Fibroblast of the aortic adventitia (primary cell): ENCODE measurements around the gene TENT5C. TPM values are rescaled to one million over a fixed set of nuclear protein-coding genes. Genes with fewer than 3 reads are reported as not detected.

Source experiments
- DNase-seq: peaks from one replicate; pipeline ENCODE4 v3.0.0-alpha.2; 2010; ENCODE audit warnings: low read depth
- H3K4me3 ChIP-seq: 2 replicates; pipeline ENCODE4 v1.5.1; 2011; ENCODE audit warnings: low read depth, mild to moderate bottlenecking, control low read depth, low read length, moderate library complexity
- total RNA-seq: library from RNA; depleted of rRNA; stranded (reverse); fragments of >200 nt; gene quantifications from 2 replicates; pipeline ENCODE4 v1.2.3, GENCODE V29; 2012; ENCODE audit warnings: low replicate concordance
- TF ChIP-seq, protein P1 (sequence below): IDR thresholded peaks from 2 replicates; pipeline ENCODE4 v1.5.1; 2011; ENCODE audit warnings: mild to moderate bottlenecking, low read length, control low read depth, inconsistent platforms; ENCODE audit not compliant: insufficient read depth

Gene TENT5C
- total RNA-seq, 1 donor, result 0.45 TPM

DNA sequence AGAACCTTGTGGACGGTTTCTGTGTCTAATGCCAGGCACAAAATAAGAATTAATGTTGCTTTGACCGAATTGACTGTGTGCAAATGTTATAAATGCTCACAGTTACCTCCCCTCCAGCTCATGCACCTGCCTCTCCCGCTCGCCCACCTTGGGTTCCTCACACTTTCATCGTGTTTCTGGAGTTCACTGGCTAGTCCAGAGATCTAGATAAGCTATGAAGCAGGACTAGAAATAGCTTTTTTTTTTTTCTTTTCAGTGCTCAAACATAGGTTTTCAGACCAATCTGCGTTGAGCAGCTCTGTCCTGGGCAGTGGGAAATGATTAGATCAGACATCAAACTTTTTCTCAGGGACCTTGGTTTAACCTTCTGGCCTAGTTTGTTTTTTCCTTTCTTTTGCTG is 11.1 kb downstream of the TENT5C start:
- H3K4me3 ChIP-seq, result no peak overlapping the region
- TF ChIP-seq, protein P1, sequence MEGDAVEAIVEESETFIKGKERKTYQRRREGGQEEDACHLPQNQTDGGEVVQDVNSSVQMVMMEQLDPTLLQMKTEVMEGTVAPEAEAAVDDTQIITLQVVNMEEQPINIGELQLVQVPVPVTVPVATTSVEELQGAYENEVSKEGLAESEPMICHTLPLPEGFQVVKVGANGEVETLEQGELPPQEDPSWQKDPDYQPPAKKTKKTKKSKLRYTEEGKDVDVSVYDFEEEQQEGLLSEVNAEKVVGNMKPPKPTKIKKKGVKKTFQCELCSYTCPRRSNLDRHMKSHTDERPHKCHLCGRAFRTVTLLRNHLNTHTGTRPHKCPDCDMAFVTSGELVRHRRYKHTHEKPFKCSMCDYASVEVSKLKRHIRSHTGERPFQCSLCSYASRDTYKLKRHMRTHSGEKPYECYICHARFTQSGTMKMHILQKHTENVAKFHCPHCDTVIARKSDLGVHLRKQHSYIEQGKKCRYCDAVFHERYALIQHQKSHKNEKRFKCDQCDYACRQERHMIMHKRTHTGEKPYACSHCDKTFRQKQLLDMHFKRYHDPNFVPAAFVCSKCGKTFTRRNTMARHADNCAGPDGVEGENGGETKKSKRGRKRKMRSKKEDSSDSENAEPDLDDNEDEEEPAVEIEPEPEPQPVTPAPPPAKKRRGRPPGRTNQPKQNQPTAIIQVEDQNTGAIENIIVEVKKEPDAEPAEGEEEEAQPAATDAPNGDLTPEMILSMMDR, result no peak
- DNase-seq, result no peak

DNA sequence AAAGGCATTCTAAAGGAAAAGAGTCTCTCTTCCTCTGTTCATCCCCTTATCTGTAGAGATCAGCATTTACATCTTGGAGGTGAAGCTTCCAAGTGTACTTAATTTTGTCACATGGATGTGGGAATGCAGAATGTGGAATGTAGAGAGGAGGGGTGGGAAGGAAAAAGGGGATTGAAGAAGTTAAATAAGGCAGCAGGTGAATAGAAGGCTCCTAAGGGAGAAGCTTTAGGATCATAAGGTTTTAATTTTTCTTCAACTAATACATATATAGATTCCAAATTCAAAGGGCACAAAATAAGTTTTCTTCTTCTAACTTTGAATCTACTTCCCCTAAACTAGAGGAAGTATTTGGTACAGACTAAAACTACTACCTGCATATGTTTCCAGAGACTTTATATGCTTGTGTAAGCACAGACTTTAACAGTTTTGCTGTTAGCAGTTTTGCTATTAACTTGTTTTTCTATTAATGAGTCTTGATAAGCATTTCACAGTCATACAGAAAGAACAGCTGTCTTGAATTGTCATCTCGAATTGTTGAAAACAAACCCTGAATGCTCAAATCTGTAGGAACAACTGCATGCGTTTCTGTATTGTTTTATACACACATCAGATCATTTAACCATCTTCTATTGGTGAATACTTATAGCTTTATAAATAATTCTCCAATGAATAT is 12.7 kb downstream of the TENT5C start:
- no peak for DNase-seq
- TF ChIP-seq, protein P1, result no peak
- no peak overlapping the region for H3K4me3 ChIP-seq

DNA sequence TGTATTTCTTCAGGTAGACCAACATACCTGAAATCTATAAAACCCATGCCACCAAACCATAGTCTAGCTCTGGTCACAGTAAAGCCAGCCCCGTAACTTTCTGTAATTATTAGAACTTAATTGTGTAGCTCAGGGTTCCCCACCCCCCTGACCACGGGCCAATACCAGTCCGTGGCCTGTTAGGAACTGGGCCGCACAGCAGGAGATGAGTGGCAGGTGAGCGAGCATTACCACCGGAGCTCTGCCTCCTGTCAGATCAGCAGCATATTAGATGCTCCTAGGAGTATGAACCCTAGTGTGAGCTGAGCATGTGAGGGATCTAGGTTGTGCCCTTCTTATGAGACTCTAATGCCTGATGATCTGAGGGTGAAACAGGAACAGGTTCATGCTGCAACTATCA is 14.6 kb downstream of the TENT5C start:
- no peak overlapping the region for H3K4me3 ChIP-seq
- DNase-seq, result no peak
- TF ChIP-seq, protein P1, result no peak

DNA sequence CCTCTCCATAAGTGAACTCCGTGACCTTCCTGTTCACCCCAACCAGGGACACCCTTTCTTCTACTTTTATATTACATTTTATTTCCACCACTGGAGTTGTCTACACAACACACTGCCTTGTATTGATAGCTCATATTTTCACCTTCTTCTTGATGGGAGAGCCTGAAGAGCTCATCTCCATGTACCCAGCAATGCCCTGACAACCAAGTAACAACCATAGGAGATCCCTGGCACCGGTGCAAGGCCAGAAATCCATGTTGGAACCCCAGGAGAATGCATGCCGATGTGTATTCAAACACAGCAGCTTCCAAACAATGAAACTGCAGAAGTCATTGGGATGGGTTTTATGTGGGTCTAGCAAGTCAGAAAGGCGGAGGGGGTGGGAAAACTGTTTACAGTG is 15.5 kb downstream of the TENT5C start:
- TF ChIP-seq, protein P1, result no peak
- no peak for DNase-seq
- H3K4me3 ChIP-seq, result no peak overlapping the region

DNA sequence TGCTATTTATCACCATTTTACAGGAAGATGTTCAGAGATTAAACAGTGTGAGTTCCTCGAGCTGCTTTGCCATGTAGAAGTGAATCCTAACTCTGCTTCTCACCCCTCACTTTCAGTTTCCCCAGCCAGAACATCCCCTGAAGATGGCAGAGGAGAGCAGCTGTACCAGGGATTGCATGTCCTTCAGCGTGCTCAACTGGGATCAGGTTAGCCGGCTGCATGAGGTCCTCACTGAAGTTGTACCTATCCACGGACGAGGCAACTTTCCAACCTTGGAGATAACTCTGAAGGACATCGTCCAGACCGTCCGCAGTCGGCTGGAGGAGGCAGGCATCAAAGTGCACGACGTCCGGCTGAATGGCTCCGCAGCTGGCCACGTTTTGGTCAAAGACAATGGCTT is 16.9 kb downstream of the TENT5C start:
- TF ChIP-seq, protein P1, result peak; percentile 14
- DNase-seq, result no peak

DNA sequence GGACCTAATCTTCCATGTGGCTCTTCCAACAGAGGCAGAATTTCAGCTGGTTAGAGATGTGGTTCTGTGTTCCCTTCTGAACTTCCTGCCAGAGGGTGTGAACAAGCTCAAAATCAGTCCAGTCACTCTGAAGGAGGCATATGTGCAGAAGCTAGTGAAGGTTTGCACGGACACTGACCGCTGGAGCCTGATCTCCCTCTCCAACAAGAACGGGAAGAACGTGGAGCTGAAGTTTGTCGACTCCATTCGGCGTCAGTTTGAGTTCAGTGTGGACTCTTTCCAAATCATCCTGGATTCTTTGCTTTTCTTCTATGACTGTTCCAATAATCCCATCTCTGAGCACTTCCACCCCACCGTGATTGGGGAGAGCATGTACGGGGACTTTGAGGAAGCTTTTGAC is 17.3 kb downstream of the TENT5C start:
- TF ChIP-seq, protein P1, result no peak
- DNase-seq, result no peak
- H3K4me3 ChIP-seq, result no peak overlapping the region

More for the DNA sequence above, 16.9 kb downstream of the TENT5C start:
- H3K4me3 ChIP-seq, result no peak overlapping the region

DNA sequence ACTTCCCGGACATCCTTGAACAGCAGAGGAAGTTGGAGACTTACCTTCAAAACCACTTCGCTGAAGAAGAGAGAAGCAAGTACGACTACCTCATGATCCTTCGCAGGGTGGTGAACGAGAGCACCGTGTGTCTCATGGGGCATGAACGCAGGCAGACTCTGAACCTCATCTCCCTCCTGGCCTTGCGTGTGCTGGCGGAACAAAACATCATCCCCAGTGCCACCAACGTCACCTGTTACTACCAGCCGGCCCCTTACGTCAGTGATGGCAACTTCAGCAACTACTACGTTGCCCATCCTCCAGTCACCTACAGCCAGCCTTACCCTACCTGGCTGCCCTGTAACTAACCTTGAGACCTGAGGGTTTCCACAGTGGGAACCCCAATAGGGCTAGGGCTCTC is 17.9 kb downstream of the TENT5C start:
- no peak for DNase-seq
- H3K4me3 ChIP-seq, result no peak overlapping the region
- TF ChIP-seq, protein P1, result no peak
